BLaER1 (cell line): ENCODE data around the gene EPHA4.
A peak's percentile ranks its signal among the peaks of the same experiment; 100 is the strongest.

Experiments
- H3K27ac ChIP-seq: shearing (Covaris generic); formaldehyde crosslinking; 2 replicates; pipeline ENCODE4 v1.8.1; 2022
- H3K27me3 ChIP-seq: shearing (Covaris generic); formaldehyde crosslinking; 2 replicates; pipeline ENCODE4 v1.8.1; 2022
- H3K36me3 ChIP-seq: shearing (Covaris generic); formaldehyde crosslinking; 2 replicates; pipeline ENCODE4 v1.8.1; 2022
- H3K4me1 ChIP-seq: shearing (Covaris generic); formaldehyde crosslinking; 2 replicates; pipeline ENCODE4 v1.8.1; 2022
- H3K4me2 ChIP-seq: shearing (Covaris generic); formaldehyde crosslinking; 2 replicates; pipeline ENCODE4 v1.8.1; 2022
- H3K4me3 ChIP-seq: shearing (Covaris generic); formaldehyde crosslinking; 2 replicates; pipeline ENCODE4 v1.8.1; 2022
- H3K9ac ChIP-seq: shearing (Covaris generic); formaldehyde crosslinking; 2 replicates; pipeline ENCODE4 v1.8.1; 2022
- H3K9me3 ChIP-seq: shearing (Covaris generic); formaldehyde crosslinking; 2 replicates; pipeline ENCODE4 v1.8.1; 2022
- H4K20me1 ChIP-seq: shearing (Covaris generic); formaldehyde crosslinking; 2 replicates; pipeline ENCODE4 v1.8.1; 2022
- Cebpa-rat ChIP-seq: shearing (Covaris generic); IDR thresholded peaks from 2 replicates; pipeline ENCODE4 v1.8.1; 2022

The EPHA4 gene

DNA sequence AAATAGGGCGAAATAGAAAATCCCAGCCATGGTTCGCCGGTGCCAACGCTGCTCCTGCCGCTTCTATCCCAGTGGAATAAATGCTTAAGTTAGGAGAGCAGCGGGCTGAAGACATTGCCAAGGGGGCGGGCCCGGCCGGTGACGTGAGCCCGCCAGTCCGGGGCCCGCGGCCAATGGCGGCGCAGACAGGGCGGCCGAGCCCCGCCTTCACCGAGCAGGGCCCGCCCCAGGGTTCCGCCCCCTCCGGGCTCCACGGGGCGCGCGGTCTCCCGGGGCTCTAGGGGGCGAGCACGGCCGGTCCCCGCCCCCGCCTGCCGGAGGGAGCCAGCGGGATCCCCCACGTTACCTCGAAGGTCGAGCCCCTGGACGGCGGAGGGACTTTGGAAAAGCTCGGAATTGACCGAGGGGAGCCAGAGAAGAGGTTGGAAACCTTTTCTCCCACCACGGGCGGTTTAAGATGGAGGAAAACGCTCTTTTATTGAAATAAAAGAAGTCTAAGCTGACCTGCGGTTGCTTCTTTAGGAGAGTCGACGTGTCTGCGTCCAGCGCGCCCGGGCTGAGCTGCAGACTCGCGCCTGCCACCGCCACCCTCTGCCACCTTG lies at the start of gene EPHA4:
Gene EPHA4, minus strand, starts transcription at position 86 of the 602 bp plus-strand sequence. Its CDS starts 56 bp downstream, at position 30.
- peak within 1 kb of the TSS; percentile 98 for H3K4me2 ChIP-seq
- peak within 1 kb of the TSS; percentile 67 for H3K9ac ChIP-seq
- TF ChIP-seq Cebpa-rat = no peak
- no peaks in the 10 kb centered on the region for H4K20me1 ChIP-seq
- H3K4me3 ChIP-seq = peak within 1 kb of the TSS; percentile 72
- peaks cover 13% of the 10 kb centered on the region for H3K4me1 ChIP-seq
- H3K9me3 ChIP-seq = no peaks in the 10 kb centered on the region
- peaks cover 49% of the 10 kb centered on the region for H3K27me3 ChIP-seq
- H3K27ac ChIP-seq = no peak within 1 kb of the TSS
- H3K36me3 ChIP-seq = no peaks in the 10 kb centered on the region

- no peak overlapping the region for H3K4me3 ChIP-seq
- H4K20me1 ChIP-seq = no peaks in the 10 kb centered on the region
- no peak for TF ChIP-seq Cebpa-rat
- no peak overlapping the region for H3K27ac ChIP-seq
- H3K36me3 ChIP-seq = no peaks in the 10 kb centered on the region
- H3K9ac ChIP-seq = no peak overlapping the region
- no peaks in the 10 kb centered on the region for H3K27me3 ChIP-seq
- peaks cover 17% of the 10 kb centered on the region for H3K4me1 ChIP-seq
- H3K9me3 ChIP-seq = no peaks in the 10 kb centered on the region
- H3K4me2 ChIP-seq = no peak overlapping the region
Measured at GRCh38 chr2:221618007-221618406, 45.9 kb upstream of the EPHA4 start.

GRCh38 chr2:221616561-221616960 lies 44.5 kb upstream of the EPHA4 start:
- Histone ChIP-seq H4K20me1 (no peaks in the 10 kb centered on the region), H3K27me3 (no peaks in the 10 kb centered on the region), H3K9me3 (no peaks in the 10 kb centered on the region), H3K27ac (no peak overlapping the region), H3K9ac (no peak overlapping the region), H3K4me2 (no peak overlapping the region), H3K36me3 (no peaks in the 10 kb centered on the region), H3K4me1 (peaks cover 17% of the 10 kb centered on the region), H3K4me3 (no peak overlapping the region)
- TF ChIP-seq Cebpa-rat = no peak

DNA sequence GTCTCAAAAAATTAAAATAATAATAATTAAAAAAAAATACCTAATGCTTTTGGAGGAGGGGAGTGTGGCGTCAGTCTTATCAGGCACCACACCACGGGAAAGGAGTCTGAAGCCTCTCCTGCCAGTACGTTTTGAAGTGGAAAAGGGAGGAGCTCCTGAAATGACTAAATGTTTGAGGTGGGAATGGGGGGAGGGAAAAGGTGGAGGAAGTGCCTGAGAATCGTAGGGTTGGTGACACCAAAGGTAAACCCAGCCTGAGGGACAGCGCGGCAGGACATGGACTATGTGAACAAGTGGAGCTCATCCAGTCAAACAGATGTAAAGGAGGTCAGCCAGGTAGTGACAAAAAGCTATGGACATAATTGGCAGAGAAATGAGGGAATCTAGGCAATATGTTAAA lies 42.2 kb upstream of the EPHA4 start:
- H3K36me3 ChIP-seq = no peaks in the 10 kb centered on the region
- peaks cover 12% of the 10 kb centered on the region for H3K4me1 ChIP-seq
- no peak overlapping the region for H3K9ac ChIP-seq
- no peaks in the 10 kb centered on the region for H3K9me3 ChIP-seq
- no peak for TF ChIP-seq Cebpa-rat
- no peaks in the 10 kb centered on the region for H3K27me3 ChIP-seq
- H3K4me2 ChIP-seq = no peak overlapping the region
- no peaks in the 10 kb centered on the region for H4K20me1 ChIP-seq
- no peak overlapping the region for H3K27ac ChIP-seq
- no peak overlapping the region for H3K4me3 ChIP-seq

GRCh38 chr2:221612800-221613199 lies 40.7 kb upstream of the EPHA4 start:
- Histone ChIP-seq H3K27ac (no peak overlapping the region), H3K9me3 (no peaks in the 10 kb centered on the region), H3K9ac (no peak overlapping the region), H3K4me1 (no peaks in the 10 kb centered on the region), H3K36me3 (no peaks in the 10 kb centered on the region), H3K4me3 (no peak overlapping the region), H3K27me3 (no peaks in the 10 kb centered on the region), H4K20me1 (no peaks in the 10 kb centered on the region), H3K4me2 (no peak overlapping the region)
- no peak for TF ChIP-seq Cebpa-rat

DNA sequence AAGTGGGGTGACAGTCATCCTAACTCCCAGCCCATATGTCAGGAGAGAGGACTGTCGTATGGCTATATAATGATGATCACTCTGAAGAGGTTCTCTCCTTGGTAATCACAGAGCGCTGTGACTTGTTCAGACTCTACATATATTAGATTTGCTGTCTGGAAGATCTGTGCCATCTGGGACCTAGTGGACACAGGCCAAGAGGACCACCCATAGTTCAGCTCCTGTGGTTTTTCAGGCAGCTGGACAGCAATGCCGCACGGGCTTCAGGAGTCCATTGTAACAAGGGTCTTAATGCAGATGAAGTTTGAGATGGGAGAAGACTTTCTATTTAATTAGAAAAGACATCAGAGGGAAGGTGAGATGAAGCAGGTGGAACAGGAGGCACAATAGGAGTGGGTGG lies 40.1 kb upstream of the EPHA4 start:
- Histone ChIP-seq H3K4me1 (no peaks in the 10 kb centered on the region), H3K27ac (no peak overlapping the region), H3K9ac (no peak overlapping the region), H3K4me3 (no peak overlapping the region), H3K27me3 (no peaks in the 10 kb centered on the region), H4K20me1 (no peaks in the 10 kb centered on the region), H3K4me2 (no peak overlapping the region), H3K9me3 (no peaks in the 10 kb centered on the region), H3K36me3 (no peaks in the 10 kb centered on the region)
- no peak for TF ChIP-seq Cebpa-rat

DNA sequence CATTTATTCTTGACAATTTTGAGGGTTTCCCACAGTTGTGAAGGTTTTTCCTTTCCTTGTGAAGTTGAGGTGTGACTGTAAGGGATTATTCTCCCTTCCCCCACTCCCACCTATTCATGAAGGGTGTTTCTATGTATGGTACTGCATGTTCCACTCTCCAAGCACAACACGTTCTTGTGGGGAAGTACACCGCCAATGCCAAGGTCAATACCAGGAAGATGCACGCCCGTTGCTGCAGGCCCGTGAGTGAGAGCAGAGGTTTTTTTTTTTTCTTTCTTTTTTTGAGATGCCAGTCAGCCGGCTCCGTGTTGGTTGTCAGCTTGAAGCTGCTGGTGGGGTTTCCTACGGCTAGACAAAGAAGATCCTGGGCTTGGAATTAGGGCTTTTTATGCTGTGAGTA lies 38.6 kb upstream of the EPHA4 start:
- Histone ChIP-seq H3K36me3 (no peaks in the 10 kb centered on the region), H3K27ac (no peak overlapping the region), H4K20me1 (no peaks in the 10 kb centered on the region), H3K9me3 (no peaks in the 10 kb centered on the region), H3K4me2 (no peak overlapping the region), H3K9ac (no peak overlapping the region), H3K4me3 (no peak overlapping the region), H3K27me3 (no peaks in the 10 kb centered on the region), H3K4me1 (no peaks in the 10 kb centered on the region)
- no peak for TF ChIP-seq Cebpa-rat

DNA sequence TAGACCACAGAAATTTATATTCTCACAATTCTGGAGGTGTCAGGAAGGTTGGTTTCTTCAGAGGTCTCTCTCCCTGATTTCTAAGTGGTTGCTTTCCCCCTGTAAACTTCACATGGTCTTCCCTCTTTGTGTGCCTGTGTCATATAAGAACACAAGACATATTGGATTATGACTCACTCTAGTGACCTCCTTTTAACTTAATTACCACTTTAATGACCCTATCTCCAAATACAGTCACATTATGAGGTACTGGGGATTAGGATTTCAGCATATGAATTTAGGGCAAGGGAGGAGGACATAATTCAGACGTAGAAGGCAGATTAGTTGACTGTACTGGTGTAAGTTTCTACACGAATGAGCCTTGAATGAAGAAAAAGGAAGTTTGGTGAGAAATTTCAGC lies 38.2 kb upstream of the EPHA4 start:
- Histone ChIP-seq H3K9me3 (no peaks in the 10 kb centered on the region), H3K4me1 (no peaks in the 10 kb centered on the region), H3K4me2 (no peak overlapping the region), H3K9ac (no peak overlapping the region), H3K36me3 (no peaks in the 10 kb centered on the region), H3K27ac (no peak overlapping the region), H3K27me3 (no peaks in the 10 kb centered on the region), H4K20me1 (no peaks in the 10 kb centered on the region), H3K4me3 (no peak overlapping the region)
- no peak for TF ChIP-seq Cebpa-rat

GRCh38 chr2:221608442-221608841 lies 36.3 kb upstream of the EPHA4 start:
- Histone ChIP-seq H4K20me1 (no peaks in the 10 kb centered on the region), H3K4me2 (no peak overlapping the region), H3K36me3 (no peaks in the 10 kb centered on the region), H3K9ac (no peak overlapping the region), H3K27ac (no peak overlapping the region), H3K4me1 (no peaks in the 10 kb centered on the region), H3K27me3 (no peaks in the 10 kb centered on the region), H3K9me3 (no peaks in the 10 kb centered on the region), H3K4me3 (no peak overlapping the region)
- no peak for TF ChIP-seq Cebpa-rat

GRCh38 chr2:221606424-221606823 lies 34.3 kb upstream of the EPHA4 start:
- no peaks in the 10 kb centered on the region for H3K36me3 ChIP-seq
- no peak overlapping the region for H3K9ac ChIP-seq
- no peaks in the 10 kb centered on the region for H4K20me1 ChIP-seq
- no peaks in the 10 kb centered on the region for H3K9me3 ChIP-seq
- H3K27me3 ChIP-seq = no peaks in the 10 kb centered on the region
- H3K27ac ChIP-seq = no peak overlapping the region
- TF ChIP-seq Cebpa-rat = no peak
- H3K4me3 ChIP-seq = no peak overlapping the region
- no peak overlapping the region for H3K4me2 ChIP-seq
- no peaks in the 10 kb centered on the region for H3K4me1 ChIP-seq

DNA sequence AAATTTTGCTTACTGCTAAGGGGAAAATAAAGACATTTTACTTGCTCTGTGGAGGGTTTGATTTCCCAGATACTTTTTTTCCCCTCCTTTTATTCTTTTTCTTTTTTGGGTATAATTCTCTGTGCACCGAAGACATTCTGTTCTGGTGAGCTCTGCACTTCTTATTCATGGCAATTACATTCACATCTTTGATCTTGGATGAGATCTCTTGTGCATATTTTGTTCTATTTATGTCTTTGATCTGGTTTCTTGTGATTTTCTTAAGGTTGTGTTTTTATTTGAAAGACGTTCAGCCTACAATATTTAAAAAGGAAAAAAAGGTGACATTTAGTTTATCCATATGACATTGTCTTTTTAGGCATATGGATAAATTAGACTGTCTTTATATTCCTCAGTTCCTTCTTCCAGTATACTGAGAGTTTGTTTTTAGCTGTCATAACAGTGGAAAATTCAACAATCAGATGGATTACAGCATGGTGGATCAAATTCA lies 33.7 kb upstream of the EPHA4 start:
- no peak overlapping the region for H3K4me3 ChIP-seq
- H3K36me3 ChIP-seq = no peaks in the 10 kb centered on the region
- H4K20me1 ChIP-seq = no peaks in the 10 kb centered on the region
- H3K27me3 ChIP-seq = no peaks in the 10 kb centered on the region
- TF ChIP-seq Cebpa-rat = no peak
- H3K9me3 ChIP-seq = no peaks in the 10 kb centered on the region
- H3K9ac ChIP-seq = no peak overlapping the region
- no peak overlapping the region for H3K27ac ChIP-seq
- no peaks in the 10 kb centered on the region for H3K4me1 ChIP-seq
- H3K4me2 ChIP-seq = no peak overlapping the region
